PFSK-1 (cell line): Measurements from ENCODE around the gene ARHGAP8.

ENCODE experiments used
- FOXP2 ChIP-seq: optimal IDR thresholded peaks from 2 replicates; pipeline ENCODE3; 2011; ENCODE audit warnings: borderline replicate concordance, control low read depth, inconsistent platforms; ENCODE audit not compliant: insufficient read depth; ENCODE audit errors: extremely low read length, extremely low read depth
- POLR2AphosphoS5 ChIP-seq: IDR thresholded peaks from 2 replicates; pipeline ENCODE4 v1.6.1; 2012; ENCODE audit warnings: low read depth, mild to moderate bottlenecking, control low read depth, low read length, moderate library complexity
- REST ChIP-seq, 2 experiments: IDR thresholded peaks; 2 replicates each; pipeline versions ENCODE4 v1.6.1 to v1.8.0; 2011 to 2012; ENCODE audit warnings: low read depth in 2 of 2, low read length in 2 of 2, control low read depth in 1 of 2, inconsistent platforms in 1 of 2, mild to moderate bottlenecking in 1 of 2, moderate library complexity in 1 of 2; ENCODE audit not compliant: insufficient read depth in 1 of 2
- SIN3A ChIP-seq: IDR thresholded peaks from 2 replicates; pipeline ENCODE4 v1.6.1; 2012; ENCODE audit warnings: mild to moderate bottlenecking, low read length, moderate library complexity, borderline replicate concordance; ENCODE audit not compliant: insufficient read depth
- TAF1 ChIP-seq: IDR thresholded peaks from 2 replicates; pipeline ENCODE4 v1.6.1; 2012; ENCODE audit warnings: low read length, control low read depth, borderline replicate concordance; ENCODE audit not compliant: insufficient read depth

The ARHGAP8 gene

GRCh38 chr22:44893731-44894080 is 141.3 kb downstream of the ARHGAP8 start:
- TF ChIP-seq REST (IDR thresholded peaks at IDR 0.05; ENCODE audit: insufficient read depth in 1 of 2, low read depth in 2 of 2, low read length in 2 of 2) = no peak

- TF ChIP-seq FOXP2 (no peak), SIN3A (no peak), REST (IDR thresholded peaks at IDR 0.05; ENCODE audit: insufficient read depth in 1 of 2, low read depth in 2 of 2, low read length in 2 of 2) (no peak)
Observed at GRCh38 chr22:44894321-44894720, 141.9 kb downstream of the ARHGAP8 start.

- TF ChIP-seq POLR2AphosphoS5 = no peak
- no peak for TF ChIP-seq FOXP2
- TF ChIP-seq SIN3A = no peak
- TF ChIP-seq TAF1 = no peak
- TF ChIP-seq REST (IDR thresholded peaks at IDR 0.05; ENCODE audit: insufficient read depth in 1 of 2, low read depth in 2 of 2, low read length in 2 of 2) = no peak
Observed at GRCh38 chr22:44894782-44895181, 142.4 kb downstream of the ARHGAP8 start.

- TF ChIP-seq POLR2AphosphoS5 (no peak), TAF1 (no peak), SIN3A (no peak), FOXP2 (no peak), REST (IDR thresholded peaks at IDR 0.05; ENCODE audit: insufficient read depth in 1 of 2, low read depth in 2 of 2, low read length in 2 of 2) (no peak)
Observed at GRCh38 chr22:44895296-44896055, 143.1 kb downstream of the ARHGAP8 start.

GRCh38 chr22:44898236-44898635 is 145.9 kb downstream of the ARHGAP8 start:
- TF ChIP-seq TAF1 = no peak
- TF ChIP-seq POLR2AphosphoS5 = no peak
- TF ChIP-seq REST (IDR thresholded peaks at IDR 0.05; ENCODE audit: insufficient read depth in 1 of 2, low read depth in 2 of 2, low read length in 2 of 2) = no peak
- TF ChIP-seq FOXP2 = no peak
- TF ChIP-seq SIN3A = no peak
